ENCODE results near the gene TIMM17A. TPM values are rescaled to one million over a fixed set of nuclear protein-coding genes. Genes with fewer than 3 reads are reported as not detected.

Gene TIMM17A
- 10 to 100 TPM; 16.4 to 33.2 (median 24.4) TPM for polyA plus RNA-seq (ENCODE audit: low read depth in 6 of 6)

DNA sequence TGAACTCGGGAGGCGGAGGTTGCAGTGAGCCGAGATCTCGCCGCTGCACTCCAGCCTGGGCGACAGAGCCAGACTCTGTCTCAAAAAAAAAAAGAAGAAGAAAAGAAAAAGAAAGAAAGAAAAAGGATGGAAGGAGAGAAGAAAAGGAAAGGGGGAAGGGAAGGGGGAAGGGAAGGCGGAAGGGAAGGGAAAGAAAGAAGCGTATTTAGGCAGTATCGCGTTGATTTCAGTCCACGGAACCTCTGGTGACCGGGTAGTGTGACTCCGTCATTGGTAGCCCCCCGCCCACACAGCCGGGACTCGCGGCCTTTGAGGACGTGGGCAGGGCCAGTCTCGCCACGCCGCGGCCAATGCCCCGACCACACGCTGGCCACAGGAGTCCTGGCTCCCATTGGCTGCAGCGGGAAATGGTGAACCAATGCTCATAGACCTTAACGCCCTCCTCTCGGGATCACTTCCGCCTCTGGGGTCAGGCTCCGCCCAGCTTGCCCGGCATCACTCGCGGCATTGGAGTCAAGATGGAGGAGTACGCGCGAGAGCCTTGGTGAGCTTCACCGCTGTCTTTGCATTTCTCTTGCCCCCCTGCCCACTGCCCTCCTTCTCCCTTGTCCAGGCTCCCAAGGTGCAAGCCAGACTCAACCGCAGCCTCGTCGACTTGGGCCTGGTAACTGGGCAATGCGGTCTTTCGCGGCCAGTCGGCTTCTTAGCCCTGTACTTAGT, at the start of gene TIMM17A:
Gene TIMM17A, plus strand, starts transcription at position 495 of the 720 bp plus-strand sequence. Its CDS starts 24 bp downstream, at position 519.
- Mint-ChIP-seq H3K4me3 (peak within 1 kb of the TSS; percentile 87 to 100 (median 98)), H3K36me3 (no peaks in the 10 kb centered on the region), H3K9me3 (no peaks in the 10 kb centered on the region), H3K4me1 (peaks cover 4 to 29% (median 12%) of the 10 kb centered on the region in 3 donors), H3K27me3 (peaks cover 0 to 4% (median 0%) of the 10 kb centered on the region in 3 donors), H3K27ac (peak within 1 kb of the TSS; percentile 95 to 98 (median 98))
- peak; percentile 97 to 98 for ATAC-seq (ENCODE audit: low read depth in 2 of 2)
- DNase-seq, result peak; percentile 93

DNA sequence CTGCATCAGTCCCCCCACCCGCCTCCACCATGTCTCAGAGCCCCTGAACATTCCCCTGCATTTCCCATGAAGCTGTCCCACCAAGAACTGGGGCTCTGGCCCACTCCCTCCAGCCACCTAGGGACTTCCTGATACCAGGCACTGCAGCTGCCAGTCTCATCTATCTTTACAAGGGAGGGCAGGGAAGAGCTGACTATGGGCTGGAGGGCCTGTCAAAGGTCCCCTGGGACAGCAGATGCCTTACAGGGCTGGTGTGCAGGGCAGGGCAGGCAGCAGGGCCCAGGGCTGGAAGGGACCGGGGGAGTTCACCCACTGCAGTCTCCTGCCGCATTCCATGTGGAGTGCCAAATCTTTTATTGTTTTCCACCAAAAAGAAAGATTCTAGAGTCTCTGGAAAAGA, 49.0 kb upstream of the TIMM17A start:
- no peak overlapping the region for H3K4me3 Mint-ChIP-seq
- no peaks in the 10 kb centered on the region for H3K4me1 Mint-ChIP-seq
- ATAC-seq (ENCODE audit: low read depth in 2 of 2) (no peak), DNase-seq (no peak)
- peak overlapping the region in 1 of 6 donors; percentile 24 for H3K27ac Mint-ChIP-seq
- H3K36me3 Mint-ChIP-seq, result no peaks in the 10 kb centered on the region
- peaks cover 6 to 10% (median 7%) of the 10 kb centered on the region in 3 donors for H3K27me3 Mint-ChIP-seq
- no peaks in the 10 kb centered on the region for H3K9me3 Mint-ChIP-seq

GRCh38 chr1:201907621-201908020, 47.7 kb upstream of the TIMM17A start:
- ATAC-seq (ENCODE audit: low read depth in 2 of 2), result no peak
- no peak overlapping the region for H3K4me3 Mint-ChIP-seq

DNA sequence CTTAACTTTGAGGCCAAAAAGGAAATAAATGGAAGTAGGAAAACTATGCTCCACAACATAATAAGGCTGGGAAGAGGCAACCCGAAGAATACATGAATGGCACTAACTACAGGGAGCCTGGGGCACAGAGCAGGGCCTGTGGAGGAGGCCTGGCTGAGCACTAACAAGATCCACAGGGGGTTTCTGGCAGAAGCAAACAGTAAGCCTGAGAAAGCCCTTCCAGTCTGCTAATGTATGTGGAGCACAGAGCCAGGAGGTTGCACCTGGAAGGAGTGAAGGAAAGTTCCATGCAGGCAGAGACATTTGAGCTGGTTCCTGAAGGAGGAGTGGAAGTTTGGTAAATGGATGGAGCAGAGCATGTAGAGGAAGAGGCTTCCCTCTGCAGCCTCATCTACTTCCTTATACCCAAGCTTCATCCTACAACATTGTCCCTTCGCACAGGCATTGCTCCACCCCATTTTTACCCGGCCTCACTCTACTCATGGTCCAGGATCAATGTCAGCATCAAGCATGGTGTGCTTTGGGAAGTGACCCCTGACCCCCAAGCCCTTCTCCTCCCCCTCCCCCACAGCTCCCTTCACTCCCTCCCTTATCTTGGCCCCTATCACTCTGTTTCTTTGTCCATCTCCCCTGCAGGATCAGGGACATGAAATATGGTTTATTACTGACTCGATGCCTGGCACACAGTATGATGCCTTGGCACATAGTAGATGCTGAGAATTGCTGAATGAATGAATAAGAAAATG, 43.3 kb upstream of the TIMM17A start:
- Mint-ChIP-seq H3K4me1 (peaks cover 0 to 3% (median 0%) of the 10 kb centered on the region in 3 donors), H3K4me3 (no peak overlapping the region), H3K36me3 (no peaks in the 10 kb centered on the region), H3K9me3 (peaks cover 0 to 2% (median 0%) of the 10 kb centered on the region in 7 donors), H3K27me3 (peaks cover 20 to 30% (median 30%) of the 10 kb centered on the region in 3 donors), H3K27ac (no peak overlapping the region)
- ATAC-seq (ENCODE audit: low read depth in 2 of 2), result no peak
- no peak for DNase-seq

More at GRCh38 chr1:201907621-201908020, 47.7 kb upstream of the TIMM17A start:
- no peaks in the 10 kb centered on the region for H3K9me3 Mint-ChIP-seq
- H3K4me1 Mint-ChIP-seq, result no peaks in the 10 kb centered on the region
- DNase-seq, result no peak
- no peaks in the 10 kb centered on the region for H3K36me3 Mint-ChIP-seq
- H3K27me3 Mint-ChIP-seq, result peaks cover 6 to 10% (median 7%) of the 10 kb centered on the region in 3 donors
- no peak overlapping the region for H3K27ac Mint-ChIP-seq

GRCh38 chr1:201912832-201913231, 42.5 kb upstream of the TIMM17A start:
- no peak for ATAC-seq (ENCODE audit: low read depth in 2 of 2)
- Mint-ChIP-seq H3K4me1 (peaks cover 0 to 3% (median 0%) of the 10 kb centered on the region in 3 donors), H3K36me3 (no peaks in the 10 kb centered on the region), H3K9me3 (peaks cover 0 to 2% (median 0%) of the 10 kb centered on the region in 7 donors), H3K4me3 (no peak overlapping the region), H3K27me3 (peaks cover 21 to 31% (median 30%) of the 10 kb centered on the region in 3 donors), H3K27ac (no peak overlapping the region)
- DNase-seq, result no peak

GRCh38 chr1:201914456-201915235, 40.7 kb upstream of the TIMM17A start:
- H3K9me3 Mint-ChIP-seq, result peaks cover 0 to 2% (median 0%) of the 10 kb centered on the region in 7 donors
- H3K36me3 Mint-ChIP-seq, result no peaks in the 10 kb centered on the region
- H3K4me3 Mint-ChIP-seq, result no peak overlapping the region
- ATAC-seq (ENCODE audit: low read depth in 2 of 2), result no peak
- DNase-seq, result no peak
- H3K4me1 Mint-ChIP-seq, result peaks cover 0 to 3% (median 0%) of the 10 kb centered on the region in 3 donors
- H3K27me3 Mint-ChIP-seq, result peaks cover 21 to 39% (median 38%) of the 10 kb centered on the region in 3 donors
- H3K27ac Mint-ChIP-seq, result peak overlapping the region in 1 of 6 donors; percentile 24

GRCh38 chr1:201916649-201917249, 38.6 kb upstream of the TIMM17A start:
- Mint-ChIP-seq H3K27ac (no peak overlapping the region), H3K36me3 (no peaks in the 10 kb centered on the region), H3K4me3 (no peak overlapping the region), H3K9me3 (peaks cover 0 to 2% (median 0%) of the 10 kb centered on the region in 7 donors), H3K4me1 (peaks cover 0 to 3% (median 0%) of the 10 kb centered on the region in 3 donors), H3K27me3 (peaks cover 23 to 49% (median 46%) of the 10 kb centered on the region in 3 donors)
- ATAC-seq (ENCODE audit: low read depth in 2 of 2) (no peak), DNase-seq (no peak)

GRCh38 chr1:201917362-201918033, 37.8 kb upstream of the TIMM17A start:
- peaks cover 0 to 2% (median 0%) of the 10 kb centered on the region in 7 donors for H3K9me3 Mint-ChIP-seq
- no peak overlapping the region for H3K4me3 Mint-ChIP-seq
- peaks cover 27 to 54% (median 52%) of the 10 kb centered on the region in 3 donors for H3K27me3 Mint-ChIP-seq
- DNase-seq (no peak), ATAC-seq (ENCODE audit: low read depth in 2 of 2) (no peak)
- peaks cover 0 to 3% (median 0%) of the 10 kb centered on the region in 3 donors for H3K4me1 Mint-ChIP-seq
- no peaks in the 10 kb centered on the region for H3K36me3 Mint-ChIP-seq
- no peak overlapping the region for H3K27ac Mint-ChIP-seq

- Mint-ChIP-seq H3K4me1 (peaks cover 0 to 3% (median 0%) of the 10 kb centered on the region in 3 donors), H3K9me3 (peaks cover 0 to 2% (median 0%) of the 10 kb centered on the region in 7 donors), H3K27me3 (peaks cover 27 to 55% (median 55%) of the 10 kb centered on the region in 3 donors), H3K36me3 (no peaks in the 10 kb centered on the region), H3K27ac (peak overlapping the region in 1 of 6 donors; percentile 16), H3K4me3 (no peak overlapping the region)
- no peak for ATAC-seq (ENCODE audit: low read depth in 2 of 2)
- DNase-seq, result no peak
Measured at GRCh38 chr1:201918343-201918742, 37.0 kb upstream of the TIMM17A start.

- no peak overlapping the region for H3K27ac Mint-ChIP-seq
Measured at GRCh38 chr1:201921952-201922558, 33.2 kb upstream of the TIMM17A start.

DNA sequence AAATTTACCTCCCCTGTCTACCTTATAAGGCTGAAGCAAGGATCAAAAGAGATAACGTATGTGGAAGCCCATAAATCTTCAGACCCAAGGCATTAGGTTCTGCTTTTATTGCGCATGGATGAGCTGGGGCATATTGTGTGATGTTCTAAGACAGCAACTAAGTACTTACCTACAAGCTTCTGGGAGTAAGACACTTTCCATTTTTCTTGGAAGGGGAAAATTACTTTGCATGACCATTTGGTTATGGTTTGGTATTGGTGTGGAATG, 30.1 kb upstream of the TIMM17A start:
- Mint-ChIP-seq H3K4me1 (no peaks in the 10 kb centered on the region), H3K9me3 (peaks cover 0 to 2% (median 0%) of the 10 kb centered on the region in 7 donors), H3K4me3 (no peak overlapping the region), H3K27me3 (peaks cover 9 to 44% (median 40%) of the 10 kb centered on the region in 3 donors), H3K36me3 (no peaks in the 10 kb centered on the region), H3K27ac (no peak overlapping the region)
- no peak for ATAC-seq (ENCODE audit: low read depth in 2 of 2)
- DNase-seq, result no peak

More at GRCh38 chr1:201921952-201922558, 33.2 kb upstream of the TIMM17A start:
- Mint-ChIP-seq H3K27me3 (peaks cover 14 to 55% (median 44%) of the 10 kb centered on the region in 3 donors), H3K9me3 (peaks cover 0 to 2% (median 0%) of the 10 kb centered on the region in 7 donors), H3K4me1 (no peaks in the 10 kb centered on the region), H3K36me3 (no peaks in the 10 kb centered on the region), H3K4me3 (peak overlapping the region in 1 of 8 donors; percentile 13)
- no peak for ATAC-seq (ENCODE audit: low read depth in 2 of 2)
- no peak for DNase-seq
